Endothelial cell of umbilical vein (primary cell): Measurements from ENCODE around the gene RMDN2. TPM values are rescaled to one million over a fixed set of nuclear protein-coding genes. Genes with fewer than 3 reads are reported as not detected.

ENCODE experiments used
- BruUV-seq: library from RNA; stranded (reverse); fragments of 400-500 nt; replicated peaks from 2 replicates; lab custom pipeline; 2021; lab: Mats Ljungman, UMichigan
- CTCF ChIA-PET: fragments of 300-600, 350-600 bp; sonication (Branson Sonifier 250); formaldehyde crosslinking; loops from one replicate; lab custom pipeline; 2021; ENCODE audit warnings: antibody characterized with exemption, inconsistent platforms; lab: Charles Lee
- POLR2A ChIA-PET: fragments of 300-600, 350-600 bp; sonication (Branson Sonifier 250); formaldehyde crosslinking; loops from one replicate; lab custom pipeline; 2021; ENCODE audit warnings: antibody characterized with exemption, inconsistent platforms; lab: Charles Lee
- DNase-seq: peaks from one replicate; pipeline ENCODE4 v3.0.0-alpha.2; 2011; ENCODE audit warnings: low read depth, low spot score
- FAIRE-seq: peaks from 2 replicates; lab custom pipeline; 2011; peaks lifted over from hg19 to GRCh38; lab: Jason Lieb, UNC
- H2AFZ ChIP-seq: 2 replicates; pipeline ENCODE4 v1.6.0; 2012; ENCODE audit warnings: low read depth, low read length, control low read depth, inconsistent platforms
- H3K27ac ChIP-seq: 2 replicates; pipeline ENCODE4 v1.5.1; 2011; ENCODE audit warnings: low read depth, mild to moderate bottlenecking, control low read depth, low read length, moderate library complexity; ENCODE audit not compliant: insufficient read depth
- H3K27me3 ChIP-seq, 2 experiments: 2 replicates each; pipeline versions ENCODE4 v1.6.0 to v1.6.1; 2011; ENCODE audit warnings: low read length in 2 of 2, mixed read lengths in 1 of 2; ENCODE audit not compliant: control insufficient read depth in 2 of 2, insufficient read depth in 2 of 2
- H3K36me3 ChIP-seq, 2 experiments: 2 replicates in 1 of 2; 3 replicates in 1 of 2; pipeline ENCODE4 v1.5.1; 2011; ENCODE audit warnings: low read length in 2 of 2, mild to moderate bottlenecking in 1 of 2, moderate library complexity in 1 of 2; ENCODE audit not compliant: control insufficient read depth in 2 of 2, insufficient read depth in 2 of 2; ENCODE audit errors: extremely low read depth in 1 of 2
- H3K4me1 ChIP-seq: 3 replicates; pipeline ENCODE4 v1.5.1; 2011; ENCODE audit warnings: mild to moderate bottlenecking, low read length; ENCODE audit not compliant: control insufficient read depth, insufficient read depth; ENCODE audit errors: extremely low read depth
- H3K4me2 ChIP-seq: 2 replicates; pipeline ENCODE4 v1.6.1; 2011; ENCODE audit warnings: low read length, control low read depth, mixed read lengths; ENCODE audit not compliant: insufficient read depth
- H3K4me3 ChIP-seq, 3 experiments: fragments of 200-600 bp in 1 of 3; sonication (generic), shearing (Covaris generic) in 1 of 3; replicated peaks in 1 of 3; 2 replicates each; pipeline ENCODE4 v1.5.1; 2011 to 2016; ENCODE audit warnings: control low read depth in 3 of 3, low read length in 3 of 3, mild to moderate bottlenecking in 2 of 3, inconsistent platforms in 1 of 3, low read depth in 1 of 3, moderate library complexity in 1 of 3; ENCODE audit not compliant: insufficient read depth in 1 of 3
- H3K79me2 ChIP-seq: 2 replicates; pipeline ENCODE4 v1.6.0; 2012; ENCODE audit warnings: low read length, inconsistent platforms; ENCODE audit not compliant: control insufficient read depth, insufficient read depth
- H3K9ac ChIP-seq: replicated peaks from 2 replicates; pipeline ENCODE3; 2011; ENCODE audit warnings: low read length, control low read depth; ENCODE audit not compliant: insufficient read depth; ENCODE audit errors: extremely low read depth
- H3K9me1 ChIP-seq: replicated peaks from 3 replicates; pipeline ENCODE4 v1.6.0; 2011; ENCODE audit warnings: mild to moderate bottlenecking, low read length; ENCODE audit not compliant: control insufficient read depth, insufficient read depth; ENCODE audit errors: extremely low read depth
- H3K9me3 ChIP-seq: replicated peaks from 2 replicates; pipeline ENCODE4 v1.5.1; 2012; ENCODE audit warnings: low read length, inconsistent platforms; ENCODE audit not compliant: control insufficient read depth, insufficient read depth
- H4K20me1 ChIP-seq: replicated peaks from 2 replicates; pipeline ENCODE3; 2011; ENCODE audit warnings: mild to moderate bottlenecking, low read length; ENCODE audit not compliant: control insufficient read depth, insufficient read depth; ENCODE audit errors: extremely low read depth
- MYC ChIP-seq: IDR thresholded peaks from one replicate; pipeline ENCODE4 v1.6.1; 2011; ENCODE audit warnings: mild to moderate bottlenecking, low read depth, low read length
- POLR2AphosphoS5 ChIP-seq: IDR thresholded peaks from 2 replicates; pipeline ENCODE4 v1.6.1; 2012; ENCODE audit warnings: low read depth, mild to moderate bottlenecking, control low read depth, low read length, moderate library complexity; ENCODE audit not compliant: insufficient read depth
- dilution Hi-C: fragments of 300-500 bp; cut with MboI; formaldehyde crosslinking; loops from one replicate; pipeline ENCODE4 v1.15.0; 2019; ENCODE audit warnings: low sequenced_read_pairs; ENCODE audit not compliant: extremely low pct_ligation_motif_present
- intact Hi-C: fragments of 100-400 bp; cut with micrococcal nuclease; formaldehyde crosslinking; loops from one replicate; pipeline ENCODE4 v1.10.0; 2022
- polyA plus RNA-seq, 4 experiments: library from polyadenylated mRNA; depleted of rRNA in 3 of 4; stranded (reverse) in 3 of 4; unstranded in 1 of 4; fragments of >200 nt; gene quantifications; 2 replicates each; pipeline versions ENCODE4 v1.2.1 to v1.2.3, GENCODE V29; 2011 to 2012; ENCODE audit warnings: missing spikeins in 1 of 4
- total RNA-seq: library from RNA; stranded (reverse); gene quantifications from 2 replicates; pipeline ENCODE4 v1.2.3, GENCODE V29; 2021
- TF ChIP-seq, protein P1 (sequence below), 2 donors: IDR thresholded peaks; 1 replicate in 1 of 2; 2 replicates in 1 of 2; pipeline ENCODE4 v1.5.1; 2011; ENCODE audit warnings: low read length in 2 of 2, mild to moderate bottlenecking in 2 of 2, moderate library complexity in 2 of 2, control low read depth in 1 of 2, inconsistent platforms in 1 of 2, low read depth in 1 of 2; ENCODE audit not compliant: insufficient read depth in 1 of 2; ENCODE audit errors: extremely low read depth in 1 of 2

Gene RMDN2
- total and polyA plus RNA-seq, 2 donors (not counting 3 experiments of a cell fraction or from before 2014, with no cell fraction given), result 0.97 to 2.8 TPM

DNA sequence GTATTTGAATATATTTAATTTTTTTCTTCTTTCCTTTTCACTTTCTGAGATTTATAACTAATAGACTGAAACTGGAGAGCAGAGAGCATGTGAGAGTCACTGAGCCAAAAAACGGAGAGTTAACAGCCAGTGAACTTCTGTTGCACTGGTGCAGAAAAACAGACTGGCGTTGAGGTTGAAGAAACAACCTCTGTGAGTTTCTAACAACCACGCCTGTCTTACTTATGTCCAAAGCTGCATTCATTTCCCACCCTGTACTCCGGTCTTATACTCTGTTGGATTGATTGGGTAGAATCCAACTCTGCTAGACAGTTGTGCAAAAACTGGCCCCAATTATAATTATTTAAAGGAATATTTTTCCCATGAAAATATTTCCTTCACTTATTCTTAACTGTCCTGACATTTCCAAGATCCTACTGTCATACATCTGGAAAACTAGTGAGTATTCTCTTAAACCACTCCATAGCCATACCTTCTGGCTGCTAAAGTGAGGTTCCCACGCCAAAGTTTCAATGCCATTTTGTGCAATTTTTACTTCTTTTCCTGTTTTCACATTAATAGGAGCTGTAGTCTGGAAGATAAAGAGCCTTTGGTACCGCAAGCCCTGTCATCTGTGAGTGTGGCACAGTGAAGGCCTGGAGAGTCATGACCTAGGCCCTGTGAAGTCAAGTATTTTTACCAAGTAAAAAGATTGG lies 141.5 kb downstream of the RMDN2 start:
- no peak for TF ChIP-seq MYC
- TF ChIP-seq POLR2AphosphoS5, result no peak
- TF ChIP-seq, protein P1, sequence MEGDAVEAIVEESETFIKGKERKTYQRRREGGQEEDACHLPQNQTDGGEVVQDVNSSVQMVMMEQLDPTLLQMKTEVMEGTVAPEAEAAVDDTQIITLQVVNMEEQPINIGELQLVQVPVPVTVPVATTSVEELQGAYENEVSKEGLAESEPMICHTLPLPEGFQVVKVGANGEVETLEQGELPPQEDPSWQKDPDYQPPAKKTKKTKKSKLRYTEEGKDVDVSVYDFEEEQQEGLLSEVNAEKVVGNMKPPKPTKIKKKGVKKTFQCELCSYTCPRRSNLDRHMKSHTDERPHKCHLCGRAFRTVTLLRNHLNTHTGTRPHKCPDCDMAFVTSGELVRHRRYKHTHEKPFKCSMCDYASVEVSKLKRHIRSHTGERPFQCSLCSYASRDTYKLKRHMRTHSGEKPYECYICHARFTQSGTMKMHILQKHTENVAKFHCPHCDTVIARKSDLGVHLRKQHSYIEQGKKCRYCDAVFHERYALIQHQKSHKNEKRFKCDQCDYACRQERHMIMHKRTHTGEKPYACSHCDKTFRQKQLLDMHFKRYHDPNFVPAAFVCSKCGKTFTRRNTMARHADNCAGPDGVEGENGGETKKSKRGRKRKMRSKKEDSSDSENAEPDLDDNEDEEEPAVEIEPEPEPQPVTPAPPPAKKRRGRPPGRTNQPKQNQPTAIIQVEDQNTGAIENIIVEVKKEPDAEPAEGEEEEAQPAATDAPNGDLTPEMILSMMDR (IDR thresholded peaks at IDR 0.05; ENCODE audit: extremely low read depth in 1 of 2, insufficient read depth in 1 of 2, low read depth in 1 of 2, low read length in 2 of 2), result no peak
- Histone ChIP-seq H3K9me3 (no peaks in the 10 kb centered on the region), H3K4me1 (no peaks in the 10 kb centered on the region), H3K27ac (no peak overlapping the region), H3K4me3 (no peak overlapping the region), H3K79me2 (no peaks in the 10 kb centered on the region), H3K36me3 (no peaks in the 10 kb centered on the region), H3K27me3 (peaks cover 0 to 2% of the 10 kb centered on the region in 2 experiments), H3K4me2 (no peak overlapping the region), H2AFZ (no peak overlapping the region), H3K9me1 (no peaks in the 10 kb centered on the region), H4K20me1 (no peaks in the 10 kb centered on the region), H3K9ac (no peak overlapping the region)
- intact Hi-C loops (no loop called here), dilution Hi-C loops (no loop called here)
- DNase-seq (no peak), FAIRE-seq (no peak)
- BruUV-seq, result no TSS peak
- ChIA-PET POLR2A (no interaction called here), CTCF (no interaction called here)

Other genes with a start within 250 kb of the RMDN2 start
- not detected in 2 replicates for gene CYP1B1, start 150.9 kb downstream of the RMDN2 start, total RNA-seq
- gene CYP1B1, start 150.9 kb downstream of the RMDN2 start, polyA plus RNA-seq, result 0.01 TPM in 1 of 2 replicates, not detected in the other